ENCODE measurements around the gene OPRM1.

GRCh38 chr6:154257067-154257466 lies 218.0 kb downstream of the OPRM1 start:
- TF ChIP-seq SP1 (IDR thresholded peaks at IDR 0.05; ENCODE audit: low read depth) (no peak), CTCF (IDR thresholded peaks at IDR 0.05 in 2 of 3, conservative IDR thresholded peaks at IDR 0.05 in 1 of 3; ENCODE audit: borderline replicate concordance in 1 of 3, insufficient read depth in 1 of 3, low read depth in 2 of 3, low read length in 2 of 3) (no peak)
